HG03432 (cell line): ENCODE measurements around the gene C1D.

Source experiments
- ATAC-seq: cut with Tn5 transposase; IDR thresholded peaks from one replicate; pipeline ENCODE4 v1.9.1; 2021; ENCODE audit warnings: mild to moderate bottlenecking, moderate library complexity; ENCODE audit not compliant: unreplicated experiment

Gene C1D

GRCh38 chr2:68059784-68060525, 2.8 kb downstream of the C1D start:
- ATAC-seq, result no peak

GRCh38 chr2:68057658-68058396, 5.0 kb downstream of the C1D start:
- ATAC-seq, result no peak

GRCh38 chr2:68052717-68053422, 9.9 kb downstream of the C1D start:
- no peak for ATAC-seq

- peak; percentile 56 for ATAC-seq
Observed at GRCh38 chr2:68050353-68050752, 12.5 kb downstream of the C1D start.

GRCh38 chr2:68046642-68047240, 16.1 kb downstream of the C1D start:
- no peak for ATAC-seq

- no peak for ATAC-seq
Observed at GRCh38 chr2:68046224-68046623, 16.6 kb downstream of the C1D start.

GRCh38 chr2:68045342-68045741, 17.5 kb downstream of the C1D start:
- ATAC-seq, result no peak

- no peak for ATAC-seq
Observed at GRCh38 chr2:68044099-68044498, 18.7 kb downstream of the C1D start.

GRCh38 chr2:68043695-68044094, 19.1 kb downstream of the C1D start:
- no peak for ATAC-seq

- ATAC-seq, result no peak
Observed at GRCh38 chr2:68043032-68043431, 19.8 kb downstream of the C1D start.

GRCh38 chr2:68041704-68042245, 21.0 kb downstream of the C1D start:
- no peak for ATAC-seq

- no peak for ATAC-seq
Observed at GRCh38 chr2:68040078-68040477, 22.7 kb downstream of the C1D start.

- no peak for ATAC-seq
Observed at GRCh38 chr2:68039317-68039716, 23.5 kb downstream of the C1D start.

- no peak for ATAC-seq
Observed at GRCh38 chr2:68032702-68033101, 30.1 kb downstream of the C1D start.

- peak; percentile 83 for ATAC-seq
Observed at GRCh38 chr2:68031542-68032160, 31.2 kb downstream of the C1D start.

GRCh38 chr2:68031043-68031442, 31.8 kb downstream of the C1D start:
- no peak for ATAC-seq

- no peak for ATAC-seq
Observed at GRCh38 chr2:68030529-68030928, 32.3 kb downstream of the C1D start.

GRCh38 chr2:68027959-68028358, 34.8 kb downstream of the C1D start:
- ATAC-seq, result no peak

GRCh38 chr2:68024450-68024849, 38.4 kb downstream of the C1D start:
- no peak for ATAC-seq

- ATAC-seq, result no peak
Observed at GRCh38 chr2:68023904-68024303, 38.9 kb downstream of the C1D start.

- no peak for ATAC-seq
Observed at GRCh38 chr2:68018727-68019126, 44.1 kb downstream of the C1D start.
